ENCODE data around the gene TMEM255B.

- TF ChIP-seq CTCF (IDR thresholded peaks at IDR 0.05; ENCODE audit: insufficient read depth, low read length, poor library complexity, severe bottlenecking) (no peak), EZH2phosphoT487 (conservative IDR thresholded peaks at IDR 0.05; ENCODE audit: low read length) (no peak)
Observed at GRCh38 chr13:113805431-113806103, 46.5 kb downstream of the TMEM255B start.

All from SU-DHL-6 (cell line).